ENCODE data around the gene PRND.

- TF ChIP-seq POLR2A (IDR thresholded peaks at IDR 0.05; ENCODE audit: extremely low read depth, insufficient read length) (no peak), MYC (IDR thresholded peaks at IDR 0.05; ENCODE audit: low read depth, low read length) (no peak), CTCF (IDR thresholded peaks at IDR 0.05; ENCODE audit: low read depth, low read length) (no peak)
Observed at GRCh38 chr20:4728120-4728760, 6.5 kb downstream of the PRND start.
